Inflammatory macrophage (primary cell): ENCODE results near the gene OGFRL1.
A peak's percentile ranks its signal among the peaks of the same experiment; 100 is the strongest.

Experiments
- DNase-seq, 2 donors: peaks; one replicate each; pipeline ENCODE4 v3.0.0-alpha.2; 2020 to 2022

The OGFRL1 gene

GRCh38 chr6:71335544-71335943, 46.9 kb downstream of the OGFRL1 start:
- no peak for DNase-seq

DNA sequence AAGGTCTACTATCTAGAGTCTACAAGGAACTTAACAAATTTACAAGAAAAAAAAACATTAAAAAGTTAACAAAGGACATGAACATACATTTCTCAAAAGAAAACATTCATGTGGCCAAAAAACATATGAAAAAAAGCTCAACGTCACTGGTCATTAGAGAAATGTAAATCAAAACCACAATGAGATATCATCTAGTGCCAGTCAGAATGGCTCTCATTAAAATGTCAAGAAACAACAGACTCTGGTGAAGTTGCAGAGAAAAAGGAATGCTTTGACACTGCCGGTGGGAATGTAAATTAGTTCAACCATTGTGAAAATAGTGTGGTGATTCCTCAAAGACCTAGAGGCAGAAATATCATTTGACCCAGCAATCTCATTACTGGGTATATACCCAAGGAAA, 48.3 kb downstream of the OGFRL1 start:
- no peak for DNase-seq

DNA sequence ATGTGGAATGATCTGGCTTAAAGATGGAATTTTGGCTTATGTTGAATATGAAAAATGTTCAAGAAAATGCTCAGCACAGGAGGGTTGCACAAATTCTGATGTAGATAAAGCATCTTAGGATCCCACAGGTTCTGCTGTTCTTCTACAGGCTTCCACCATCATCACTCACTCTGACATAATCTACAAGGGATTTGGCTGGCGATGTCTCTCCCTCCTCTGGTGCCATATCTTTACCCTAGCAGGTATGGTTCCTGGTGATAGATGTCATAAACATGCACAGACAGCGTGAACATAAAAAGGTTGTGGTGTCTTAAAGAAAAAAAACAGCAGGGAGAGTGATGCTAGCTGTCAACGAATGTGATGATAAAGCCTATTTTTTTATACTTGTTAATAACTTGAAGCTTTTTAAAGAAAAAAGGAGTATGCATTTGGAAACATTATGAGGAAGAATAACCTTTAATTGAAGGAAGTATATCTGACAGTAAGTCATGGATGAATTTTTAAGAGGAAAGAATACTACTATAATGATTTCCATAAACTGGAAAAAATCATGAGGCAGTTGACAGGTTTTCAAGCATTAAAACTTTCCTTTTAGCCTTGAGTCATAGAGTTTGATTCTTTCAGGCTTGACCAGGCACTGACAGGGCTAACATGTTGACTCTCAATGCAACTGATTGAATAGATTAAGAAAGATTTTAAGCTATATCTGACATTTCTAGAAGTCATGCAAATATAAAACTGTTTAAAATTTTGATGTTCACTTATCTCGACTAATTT, 50.1 kb downstream of the OGFRL1 start:
- no peak for DNase-seq

GRCh38 chr6:71342772-71343171, 54.2 kb downstream of the OGFRL1 start:
- no peak for DNase-seq

DNA sequence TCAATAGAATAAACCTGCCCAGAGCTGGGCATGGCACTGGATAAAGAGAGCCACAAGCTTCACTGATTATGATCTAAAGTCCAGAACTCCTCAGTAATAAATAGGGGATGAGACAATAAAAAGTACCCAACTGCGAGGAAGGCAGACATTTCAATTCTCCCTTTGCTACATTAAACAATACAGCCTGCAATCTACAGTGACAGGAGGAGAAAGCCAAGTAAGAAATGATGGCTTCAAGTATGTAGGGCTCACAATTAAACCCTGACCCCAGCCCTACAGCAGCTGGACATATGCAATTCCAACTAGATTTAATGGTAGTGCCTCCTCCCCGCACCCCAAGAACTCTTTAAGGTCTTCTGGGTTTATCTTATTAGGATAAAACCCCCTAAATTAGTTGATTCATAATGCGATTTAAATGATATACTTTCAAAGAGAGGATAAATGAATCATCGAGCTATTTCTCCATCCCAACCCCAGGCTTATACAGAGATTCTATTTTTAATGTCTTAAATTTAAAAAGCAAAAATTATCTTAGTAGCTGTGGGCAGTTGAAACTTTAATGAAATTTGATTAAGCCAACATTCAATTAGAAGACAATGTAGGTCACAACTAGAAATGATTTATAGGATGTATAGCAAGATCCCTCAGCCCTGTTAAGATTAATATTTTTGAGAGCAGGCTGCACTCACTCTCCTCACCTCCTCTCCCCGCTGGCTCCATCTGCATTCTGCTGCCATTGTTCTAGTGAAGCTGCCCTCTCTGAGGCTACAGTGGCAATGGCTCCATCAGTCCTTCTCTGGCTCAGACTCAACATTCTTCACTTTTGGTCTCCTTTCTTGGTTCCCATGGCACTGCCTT, 57.1 kb downstream of the OGFRL1 start:
- no peak for DNase-seq

DNA sequence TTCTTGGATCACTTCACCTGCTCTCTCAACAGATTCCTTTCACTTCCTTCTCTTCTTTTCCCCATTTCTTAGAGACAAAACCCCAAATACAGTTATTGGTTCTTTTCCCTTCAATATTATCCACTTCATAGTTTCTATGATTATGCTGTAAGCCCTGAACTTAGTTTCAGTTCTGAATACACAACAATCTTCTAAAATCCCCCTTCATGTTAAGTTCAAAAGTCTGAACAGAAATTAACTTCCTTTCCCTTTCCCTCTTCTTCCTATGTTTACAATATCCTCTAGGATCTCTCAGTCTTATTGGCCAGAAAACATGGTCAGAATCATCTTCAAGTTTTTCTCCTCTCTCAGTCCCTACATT, 57.7 kb downstream of the OGFRL1 start:
- DNase-seq, result no peak

DNA sequence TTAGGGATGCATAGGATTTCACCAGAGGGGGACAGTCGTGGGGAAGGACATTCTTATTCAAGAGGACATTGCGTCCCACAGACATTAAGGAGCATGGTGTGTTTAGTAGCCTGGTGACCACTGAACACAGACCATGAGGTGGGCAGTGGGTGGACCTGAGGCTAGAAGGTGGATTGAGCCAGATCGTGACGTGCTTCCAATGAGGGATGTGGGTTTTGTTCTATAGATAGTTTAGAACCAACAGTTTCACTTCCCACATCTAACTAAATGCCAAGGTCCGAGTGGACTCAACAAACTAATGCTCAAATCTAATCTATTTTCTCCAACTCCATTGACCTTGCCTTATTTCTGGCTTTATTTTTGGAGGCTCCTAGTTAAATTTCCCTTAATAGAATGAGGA, 58.5 kb downstream of the OGFRL1 start:
- peak; percentile 58 to 80 for DNase-seq

- peak; percentile 28 to 71 for DNase-seq
These were observed 60.8 kb downstream of the OGFRL1 start for GRCh38 chr6:71349395-71349794.

GRCh38 chr6:71349976-71350615, 61.5 kb downstream of the OGFRL1 start:
- DNase-seq, result no peak

DNA sequence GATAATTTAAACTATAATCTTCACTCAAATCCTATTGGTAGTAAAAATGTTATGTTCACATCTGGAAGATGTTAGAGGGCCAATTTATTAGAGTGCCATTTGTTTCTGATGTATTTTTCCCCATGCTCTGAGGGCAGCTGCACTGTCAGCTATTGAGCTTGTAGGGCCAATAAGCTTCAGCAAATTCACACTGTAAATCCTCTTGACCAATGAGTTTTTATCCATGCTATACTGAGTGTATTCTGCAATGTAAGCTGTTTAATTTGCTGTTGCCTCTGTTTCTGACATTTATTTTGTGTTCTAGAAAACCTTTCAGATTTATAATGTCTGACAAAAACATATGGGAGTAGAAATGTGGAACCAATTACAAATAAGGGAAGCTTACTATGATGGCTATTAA, 62.6 kb downstream of the OGFRL1 start:
- DNase-seq, result no peak
